Breast epithelium (tissue), 4 donors: ENCODE measurements around the gene ZBTB39. TPM values are rescaled to one million over a fixed set of nuclear protein-coding genes. Genes with fewer than 3 reads are reported as not detected.

ENCODE experiments used
- DNase-seq, 2 donors: peaks; one replicate each; pipeline ENCODE4 v3.0.0-alpha.2; 2019; ENCODE audit warnings: low spot score in 2 of 2
- H3K27ac ChIP-seq, 2 donors: fragments of 200-600 bp; sonication (generic) in 1 of 2; one replicate each; pipeline ENCODE4 v1.5.1; 2016 to 2019; ENCODE audit warnings: mild to moderate bottlenecking in 1 of 2
- H3K27me3 ChIP-seq, 2 donors: fragments of 200-600 bp; sonication (generic) in 1 of 2; one replicate each; pipeline versions ENCODE4 v1.5.1 to v1.6.0; 2017 to 2019; ENCODE audit warnings: control low read depth in 1 of 2, mild to moderate bottlenecking in 1 of 2
- H3K36me3 ChIP-seq: fragments of 200-600 bp; one replicate; pipeline ENCODE4 v1.5.1; 2019
- H3K4me1 ChIP-seq, 2 donors: fragments of 200-600 bp; sonication (generic); one replicate each; pipeline ENCODE4 v1.5.1; 2016 to 2019; ENCODE audit warnings: control low read depth in 1 of 2
- H3K4me3 ChIP-seq, 3 donors: fragments of 200-600 bp; sonication (generic); 1 replicate in 2 of 3; 2 replicates in 1 of 3; pipeline ENCODE4 v1.5.1; 2016 to 2019; ENCODE audit warnings: mild to moderate bottlenecking in 3 of 3, moderate library complexity in 2 of 3
- H3K9me3 ChIP-seq, 2 donors: fragments of 200-600 bp; sonication (generic) in 1 of 2; one replicate each; pipeline ENCODE4 v1.5.1; 2016 to 2019; ENCODE audit warnings: control low read depth in 1 of 2
- POLR2A ChIP-seq: fragments of 450-650 bp; IDR thresholded peaks from one replicate; pipeline ENCODE4 v1.6.1; 2016; ENCODE audit warnings: antibody characterized with exemption, mild to moderate bottlenecking, moderate library complexity
- POLR2AphosphoS5 ChIP-seq, 3 donors: sonication (generic); formaldehyde crosslinking; IDR thresholded peaks; one replicate each; pipeline ENCODE4 v1.6.1; 2017; ENCODE audit warnings: antibody characterized with exemption in 3 of 3
- intact Hi-C: fragments of 100-400 bp; cut with DNase I; formaldehyde crosslinking; loops from one replicate; pipeline ENCODE4 v1.15.1; 2023; ENCODE audit warnings: low total_unique reads
- total RNA-seq, 3 donors: library from RNA; depleted of rRNA; stranded (reverse); fragments of >200 nt; gene quantifications; one replicate each; pipeline ENCODE4 v1.1.0, GENCODE V29; 2016
- TF ChIP-seq, protein P1 (sequence below), 3 donors: fragments of 450-650 bp; IDR thresholded peaks; one replicate each; pipeline ENCODE4 v1.5.1; 2016 to 2017; ENCODE audit warnings: antibody characterized with exemption in 3 of 3, mild to moderate bottlenecking in 3 of 3, moderate library complexity in 3 of 3

Gene ZBTB39
- total RNA-seq, 3 donors from 2014 or later: 4.3 to 6.6 (median 6.1) TPM

GRCh38 chr12:56999456-56999855 lies 6.9 kb downstream of the ZBTB39 start:
- Histone ChIP-seq H3K4me3 (no peak overlapping the region), H3K27ac (no peak overlapping the region), H3K4me1 (no peaks in the 10 kb centered on the region), H3K9me3 (no peaks in the 10 kb centered on the region), H3K27me3 (no peaks in the 10 kb centered on the region), H3K36me3 (peaks cover 9% of the 10 kb centered on the region)
- no peak for TF ChIP-seq POLR2AphosphoS5 (IDR thresholded peaks at IDR 0.05)
- TF ChIP-seq, protein P1, sequence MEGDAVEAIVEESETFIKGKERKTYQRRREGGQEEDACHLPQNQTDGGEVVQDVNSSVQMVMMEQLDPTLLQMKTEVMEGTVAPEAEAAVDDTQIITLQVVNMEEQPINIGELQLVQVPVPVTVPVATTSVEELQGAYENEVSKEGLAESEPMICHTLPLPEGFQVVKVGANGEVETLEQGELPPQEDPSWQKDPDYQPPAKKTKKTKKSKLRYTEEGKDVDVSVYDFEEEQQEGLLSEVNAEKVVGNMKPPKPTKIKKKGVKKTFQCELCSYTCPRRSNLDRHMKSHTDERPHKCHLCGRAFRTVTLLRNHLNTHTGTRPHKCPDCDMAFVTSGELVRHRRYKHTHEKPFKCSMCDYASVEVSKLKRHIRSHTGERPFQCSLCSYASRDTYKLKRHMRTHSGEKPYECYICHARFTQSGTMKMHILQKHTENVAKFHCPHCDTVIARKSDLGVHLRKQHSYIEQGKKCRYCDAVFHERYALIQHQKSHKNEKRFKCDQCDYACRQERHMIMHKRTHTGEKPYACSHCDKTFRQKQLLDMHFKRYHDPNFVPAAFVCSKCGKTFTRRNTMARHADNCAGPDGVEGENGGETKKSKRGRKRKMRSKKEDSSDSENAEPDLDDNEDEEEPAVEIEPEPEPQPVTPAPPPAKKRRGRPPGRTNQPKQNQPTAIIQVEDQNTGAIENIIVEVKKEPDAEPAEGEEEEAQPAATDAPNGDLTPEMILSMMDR (IDR thresholded peaks at IDR 0.05): no peak
- TF ChIP-seq POLR2A: no peak
- DNase-seq: no peak
- intact Hi-C loops: loop anchor here (10.0 kb wide), 1 partner anchor 245 kb away; the partner anchor contains the start of gene PRIM1

- H3K27me3 ChIP-seq: no peaks in the 10 kb centered on the region
- no peak overlapping the region for H3K27ac ChIP-seq
- no peaks in the 10 kb centered on the region for H3K9me3 ChIP-seq
- TF ChIP-seq, protein P1 (IDR thresholded peaks at IDR 0.05): no peak
- TF ChIP-seq POLR2A: no peak
- TF ChIP-seq POLR2AphosphoS5 (IDR thresholded peaks at IDR 0.05): no peak
- no peaks in the 10 kb centered on the region for H3K4me1 ChIP-seq
- peaks cover 9% of the 10 kb centered on the region for H3K36me3 ChIP-seq
- no peak for DNase-seq
- intact Hi-C loops: loop anchor here (10.0 kb wide), 1 partner anchor 244 kb away; the partner anchor contains the start of gene PRIM1
- no peak overlapping the region for H3K4me3 ChIP-seq
Measured at GRCh38 chr12:56998981-56999380, 7.4 kb downstream of the ZBTB39 start.

DNA sequence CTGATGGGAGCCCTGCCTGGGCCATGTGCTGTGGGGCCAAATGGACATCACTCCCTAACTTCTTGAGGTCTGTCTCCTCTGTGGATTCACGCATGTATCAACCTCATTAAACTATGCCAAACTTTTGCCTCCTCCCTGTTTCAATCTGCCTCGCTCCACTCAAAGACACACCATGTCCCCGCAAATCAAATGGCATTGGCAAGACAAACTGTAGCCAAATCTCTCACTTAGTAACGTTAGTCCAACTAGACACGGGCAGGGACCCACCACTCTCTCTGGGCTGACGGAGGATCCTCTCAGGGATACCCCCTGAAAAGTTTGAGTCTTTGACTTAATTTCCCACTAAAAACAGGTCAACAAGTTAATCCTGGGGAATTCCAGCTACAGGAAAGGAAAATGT lies 8.0 kb downstream of the ZBTB39 start:
- Histone ChIP-seq H3K9me3 (no peaks in the 10 kb centered on the region), H3K27me3 (no peaks in the 10 kb centered on the region), H3K27ac (no peak overlapping the region), H3K4me1 (no peaks in the 10 kb centered on the region), H3K36me3 (peaks cover 5% of the 10 kb centered on the region), H3K4me3 (no peak overlapping the region)
- DNase-seq: no peak
- TF ChIP-seq POLR2AphosphoS5 (IDR thresholded peaks at IDR 0.05): no peak
- no peak for TF ChIP-seq POLR2A
- TF ChIP-seq, protein P1 (IDR thresholded peaks at IDR 0.05): no peak
- intact Hi-C loops: loop anchor here (10.0 kb wide), 1 partner anchor 244 kb away; the partner anchor contains the start of gene PRIM1

GRCh38 chr12:56996793-56997545 lies 9.4 kb downstream of the ZBTB39 start:
- Histone ChIP-seq H3K4me3 (no peak overlapping the region), H3K4me1 (no peaks in the 10 kb centered on the region), H3K36me3 (no peaks in the 10 kb centered on the region), H3K27ac (no peak overlapping the region), H3K9me3 (no peaks in the 10 kb centered on the region), H3K27me3 (no peaks in the 10 kb centered on the region)
- TF ChIP-seq, protein P1 (IDR thresholded peaks at IDR 0.05): no peak
- no peak for DNase-seq
- intact Hi-C loops: loop anchor here (10.0 kb wide), 1 partner anchor 242 kb away; the partner anchor contains the start of gene PRIM1

- TF ChIP-seq POLR2A: no peak
- no peak for TF ChIP-seq POLR2AphosphoS5 (IDR thresholded peaks at IDR 0.05)
- TF ChIP-seq, protein P1 (IDR thresholded peaks at IDR 0.05): no peak
- intact Hi-C loops: loop anchor here (10.0 kb wide), 1 partner anchor 241 kb away; the partner anchor contains the start of gene PRIM1
- Histone ChIP-seq H3K4me1 (no peaks in the 10 kb centered on the region), H3K27me3 (no peaks in the 10 kb centered on the region), H3K4me3 (no peak overlapping the region), H3K36me3 (no peaks in the 10 kb centered on the region), H3K27ac (no peak overlapping the region), H3K9me3 (no peaks in the 10 kb centered on the region)
- no peak for DNase-seq
Measured at GRCh38 chr12:56995930-56996496, 10.3 kb downstream of the ZBTB39 start.
